LNCaP clone FGC (cell line): ENCODE data around the gene STAP2.
"Not testable (repeated sequence)": the region's sequence is repeated elsewhere in the genome, so short reads cannot be mapped to it uniquely, and the experiment has no call there.

ENCODE experiments used
- DNase-seq: peaks from one replicate; pipeline ENCODE4 v3.0.0-alpha.2; 2011; ENCODE audit warnings: low read depth
- H3K4me3 ChIP-seq: 2 replicates; pipeline ENCODE4 v1.5.1; 2011; ENCODE audit warnings: mild to moderate bottlenecking, low read depth, low read length, control low read depth
- TF ChIP-seq, protein P1 (sequence below): IDR thresholded peaks from 2 replicates; pipeline ENCODE4 v1.5.1; 2012; ENCODE audit warnings: mild to moderate bottlenecking; ENCODE audit not compliant: control insufficient read depth, insufficient read depth; ENCODE audit errors: extremely low read depth

The STAP2 gene

DNA sequence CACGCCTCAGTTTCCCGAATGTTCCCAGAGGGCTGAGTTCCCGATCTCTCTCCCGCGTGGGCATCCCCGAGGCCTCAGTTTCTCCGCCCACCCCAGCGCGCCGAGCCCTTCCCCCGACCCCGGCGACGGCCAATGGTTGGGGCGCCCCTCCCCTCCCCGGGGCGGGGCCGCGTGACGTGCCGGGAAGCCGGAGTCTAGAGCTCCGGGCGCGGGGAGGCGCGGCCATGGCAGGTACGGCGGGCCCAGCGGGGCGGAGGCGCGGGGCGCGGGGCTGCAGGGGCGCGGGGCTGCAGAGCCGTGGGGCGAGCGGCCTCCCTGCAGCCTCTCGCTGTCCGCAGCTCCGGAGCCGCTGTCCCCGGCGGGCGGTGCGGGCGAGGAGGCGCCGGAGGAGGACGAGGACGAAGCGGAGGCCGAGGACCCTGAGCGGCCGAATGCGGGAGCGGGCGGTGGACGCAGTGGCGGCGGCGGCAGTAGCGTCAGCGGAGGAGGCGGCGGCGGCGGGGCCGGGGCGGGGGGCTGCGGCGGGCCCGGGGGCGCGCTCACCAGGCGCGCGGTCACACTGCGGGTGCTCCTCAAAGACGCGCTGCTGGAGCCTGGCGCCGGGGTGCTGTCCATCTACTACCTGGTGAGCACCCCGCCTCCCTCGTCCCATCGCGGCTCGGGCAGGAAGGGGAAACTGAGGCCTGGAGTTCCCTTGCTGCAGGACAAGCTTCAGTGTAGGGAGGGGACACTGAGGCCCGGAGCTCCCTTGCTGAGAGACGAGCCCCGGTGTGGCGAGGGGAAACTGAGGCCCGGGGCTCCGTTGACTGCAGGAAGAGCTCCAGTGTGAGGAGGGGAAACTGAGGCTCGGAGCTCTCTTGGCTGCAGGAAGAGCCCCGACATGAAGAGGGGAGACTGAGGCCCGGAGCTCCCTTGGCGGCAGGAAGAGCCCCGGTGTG is 5.0 kb upstream of the STAP2 start, which contains the start of gene MPND:
Gene MPND (plus strand): TSS at position 193 of the 938 bp plus-strand sequence. CDS start 32 bp downstream, at position 225.
- TF ChIP-seq, protein P1, sequence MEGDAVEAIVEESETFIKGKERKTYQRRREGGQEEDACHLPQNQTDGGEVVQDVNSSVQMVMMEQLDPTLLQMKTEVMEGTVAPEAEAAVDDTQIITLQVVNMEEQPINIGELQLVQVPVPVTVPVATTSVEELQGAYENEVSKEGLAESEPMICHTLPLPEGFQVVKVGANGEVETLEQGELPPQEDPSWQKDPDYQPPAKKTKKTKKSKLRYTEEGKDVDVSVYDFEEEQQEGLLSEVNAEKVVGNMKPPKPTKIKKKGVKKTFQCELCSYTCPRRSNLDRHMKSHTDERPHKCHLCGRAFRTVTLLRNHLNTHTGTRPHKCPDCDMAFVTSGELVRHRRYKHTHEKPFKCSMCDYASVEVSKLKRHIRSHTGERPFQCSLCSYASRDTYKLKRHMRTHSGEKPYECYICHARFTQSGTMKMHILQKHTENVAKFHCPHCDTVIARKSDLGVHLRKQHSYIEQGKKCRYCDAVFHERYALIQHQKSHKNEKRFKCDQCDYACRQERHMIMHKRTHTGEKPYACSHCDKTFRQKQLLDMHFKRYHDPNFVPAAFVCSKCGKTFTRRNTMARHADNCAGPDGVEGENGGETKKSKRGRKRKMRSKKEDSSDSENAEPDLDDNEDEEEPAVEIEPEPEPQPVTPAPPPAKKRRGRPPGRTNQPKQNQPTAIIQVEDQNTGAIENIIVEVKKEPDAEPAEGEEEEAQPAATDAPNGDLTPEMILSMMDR = no peak
- DNase-seq = no peak
- H3K4me3 ChIP-seq = peak within 1 kb of the TSS; percentile 75

GRCh38 chr19:4342615-4343369 is 4.2 kb upstream of the STAP2 start:
- TF ChIP-seq, protein P1 = no peak
- DNase-seq = peak; percentile 99
- peak overlapping the region; percentile 75 for H3K4me3 ChIP-seq

- peak overlapping the region; percentile 75 for H3K4me3 ChIP-seq
- TF ChIP-seq, protein P1 = no peak
- DNase-seq = no peak
These were observed 3.6 kb upstream of the STAP2 start for GRCh38 chr19:4342314-4342614.

DNA sequence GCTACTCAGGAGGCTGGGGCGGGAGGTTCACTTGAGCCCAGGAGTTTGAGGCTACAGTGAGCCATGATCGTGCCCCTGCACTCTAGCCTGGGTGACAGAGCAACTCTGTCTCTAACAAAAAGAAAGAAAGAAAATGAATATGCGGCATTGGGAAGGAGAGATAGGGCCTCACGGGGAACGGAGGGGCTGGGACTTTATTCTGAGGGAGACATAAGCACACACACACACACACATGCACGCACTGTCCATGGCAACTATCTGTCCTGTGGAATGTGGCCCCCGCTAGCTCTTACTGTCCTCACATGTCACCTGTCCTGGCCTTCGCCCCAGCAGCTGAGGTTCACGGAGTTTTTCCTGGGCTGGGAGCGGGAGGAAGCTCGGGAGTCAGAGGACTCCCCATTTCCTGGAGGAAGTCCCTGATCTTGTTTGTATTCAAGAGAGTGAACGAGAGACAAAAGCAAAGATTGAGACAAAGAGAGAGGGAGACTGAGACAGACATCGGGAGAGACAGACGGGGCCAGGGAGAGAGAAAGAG is 654 bp downstream of the STAP2 start:
- TF ChIP-seq, protein P1 = no peak
- DNase-seq = no peak
- H3K4me3 ChIP-seq = peak overlapping the region; percentile 58

DNA sequence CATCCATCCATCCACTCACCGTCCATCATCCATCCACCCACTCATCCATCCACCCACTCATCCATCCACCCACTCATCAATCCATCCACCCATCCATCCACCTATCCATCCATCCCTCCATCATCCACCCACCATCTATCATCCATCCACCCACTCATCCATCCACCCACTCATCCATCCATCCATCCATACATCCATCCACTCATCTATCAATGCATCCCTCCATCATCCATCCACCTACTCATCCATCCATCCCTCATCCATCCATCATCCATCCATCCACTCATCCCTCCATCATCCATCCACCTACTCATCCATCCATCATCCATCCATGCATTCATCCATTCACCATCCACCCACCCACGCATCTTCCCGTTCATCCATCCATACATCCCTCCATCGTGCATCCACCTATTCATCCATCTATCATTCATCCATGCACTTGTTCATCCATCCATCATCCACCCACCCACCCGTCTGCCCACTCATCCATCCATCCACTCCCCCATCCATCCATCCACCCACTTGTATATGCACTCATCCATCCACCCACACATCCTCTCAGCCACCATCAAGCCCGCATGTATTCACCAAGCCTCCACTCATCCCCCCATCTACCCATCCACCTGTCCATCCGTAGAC is 3.6 kb downstream of the STAP2 start:
- DNase-seq = no peak

DNA sequence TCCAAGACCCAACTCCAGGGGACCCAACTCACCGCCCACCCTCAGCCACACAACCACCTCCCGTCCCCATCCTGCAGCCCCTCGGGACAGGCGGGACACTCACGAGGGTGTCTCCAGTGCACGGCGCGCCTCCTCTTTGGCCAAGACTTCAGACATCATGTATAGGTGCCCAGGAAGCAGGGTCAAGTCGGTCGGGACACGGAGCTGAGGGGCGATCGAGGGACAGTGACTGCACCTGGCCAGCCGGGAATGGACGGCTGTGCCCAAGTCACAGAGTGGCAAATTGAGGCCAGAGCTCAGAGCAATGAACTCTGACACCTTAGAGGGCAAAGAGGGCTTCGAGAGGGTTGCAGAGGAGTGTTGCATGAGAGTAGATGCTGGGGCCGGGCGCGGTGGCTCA is 8.8 kb downstream of the STAP2 start:
- no peak overlapping the region for H3K4me3 ChIP-seq
- DNase-seq = no peak
- TF ChIP-seq, protein P1 = no peak

More for the DNA sequence above, 3.6 kb downstream of the STAP2 start:
- H3K4me3 ChIP-seq = no peak overlapping the region
- TF ChIP-seq, protein P1 = no peak

GRCh38 chr19:4328991-4329681 is 9.5 kb downstream of the STAP2 start:
- H3K4me3 ChIP-seq, DNase-seq: not testable (repeated sequence)
